ENCODE results near the gene LYAR. TPM values are rescaled to one million over a fixed set of nuclear protein-coding genes. Genes with fewer than 3 reads are reported as not detected.
A peak's percentile ranks its signal among the peaks of the same experiment; 100 is the strongest.

LYAR gene
- polyA plus RNA-seq, 1 of the 3 experiments (the other 2 are of a cell fraction) = 11.2 TPM

GRCh38 chr4:4248029-4248884 lies 41.7 kb downstream of the LYAR start, which contains the start of gene TMEM128:
Gene TMEM128, minus strand, starts transcription at chr4:4248223. Its CDS starts 21 bp downstream, at chr4:4248202.
- ChIA-PET POLR2A (interaction anchor here (0.6 to 1.2 kb wide), 3 partner anchors 90 to 604 kb away, joined by 3 to 5 read pairs (median 3); no protein-coding TSS in a partner anchor), CTCF (interaction anchor here (0.7 to 4.1 kb wide), 7 partner anchors 12 to 240 kb away, joined by 3 to 43 read pairs (median 4); partner anchors contain the start of genes LYAR and ZBTB49)
- DNase-seq = peak; percentile 96
- Histone ChIP-seq H2AFZ (ENCODE audit: low read depth) (peak within 1 kb of the TSS; percentile 87), H3K79me2 (ENCODE audit: insufficient read depth) (peaks cover 12% of the 10 kb centered on the region; the same call in 1 of the 2 replicates), H3K9ac (peak within 1 kb of the TSS; percentile 95), H3K9me3 (no peaks in the 10 kb centered on the region), H3K9me2 (no peaks in the 10 kb centered on the region), H4K20me1 (ENCODE audit: insufficient read depth) (no peaks in the 10 kb centered on the region), H3K27me3 (ENCODE audit: insufficient read depth) (no peaks in the 10 kb centered on the region), H3K4me1 (ENCODE audit: control insufficient read depth in 1 of 2, insufficient read depth in 2 of 2, low read depth in 1 of 2, low read length in 1 of 2) (peaks cover 5 to 11% of the 10 kb centered on the region in 2 experiments), H3K4me3 (ENCODE audit: low read depth in 2 of 2, low read length in 1 of 2) (peak within 1 kb of the TSS; percentile 71 to 93), H3K27ac (ENCODE audit: low read depth in 2 of 2, low read length in 1 of 2) (peak within 1 kb of the TSS; percentile 91 to 98), H3K36me3 (replicated peaks in 1 of 2; ENCODE audit: control insufficient read depth in 1 of 2, insufficient read depth in 2 of 2, low read length in 1 of 2) (peaks cover 14 to 22% of the 10 kb centered on the region in 2 experiments), H3F3A (replicated peaks; ENCODE audit: insufficient read depth) (peaks cover 5% of the 10 kb centered on the region), H3K4me2 (peak within 1 kb of the TSS; percentile 77)
- 3% methylated on average over 27 of the region's 62 CpGs for WGBS (ENCODE audit: low lambda C conversion rate)
- TF ChIP-seq REST (IDR thresholded peaks at IDR 0.05; ENCODE audit: low read depth, low read length) (peak; percentile 58; the same call in 1 of the 2 replicates), IRF3 (IDR thresholded peaks at IDR 0.05; ENCODE audit: low read depth, low read length) (no peak), GATA2 (CRISPR knock-in tag; IDR thresholded peaks at IDR 0.05) (no peak), NFIC (IDR thresholded peaks at IDR 0.05; ENCODE audit: borderline replicate concordance) (no peak), EZH2phosphoT487 (IDR thresholded peaks at IDR 0.05; ENCODE audit: borderline replicate concordance, low read depth) (no peak), MXI1 (IDR thresholded peaks at IDR 0.05; ENCODE audit: low read depth, low read length) (peak; percentile 68), POLR2AphosphoS5 (IDR thresholded peaks at IDR 0.05; ENCODE audit: low read depth, low read length) (peak; percentile 97), FOXJ3 (CRISPR knock-in tag; IDR thresholded peaks at IDR 0.05) (0 out of 2 replicates have a peak, but pooled peaks have one; percentile 35), NRF1 (IDR thresholded peaks at IDR 0.05; ENCODE audit: low read depth, low read length) (no peak), CHD2 (IDR thresholded peaks at IDR 0.05; ENCODE audit: low read length, partially characterized antibody) (peak; percentile 34), ELF1 (IDR thresholded peaks at IDR 0.05) (peak; percentile 72), GABPA (IDR thresholded peaks at IDR 0.05; ENCODE audit: low read depth) (peak; percentile 94), MEF2A (IDR thresholded peaks at IDR 0.05; ENCODE audit: borderline replicate concordance, low read depth) (no peak), RXRA (IDR thresholded peaks at IDR 0.05; ENCODE audit: borderline replicate concordance, low read depth) (no peak), SMC3 (IDR thresholded peaks at IDR 0.05; ENCODE audit: low read depth, low read length) (no peak), FOSL2 (IDR thresholded peaks at IDR 0.05; ENCODE audit: borderline replicate concordance, low read depth) (no peak), CTCF (IDR thresholded peaks at IDR 0.05) (peak; percentile 48), TAF1 (IDR thresholded peaks at IDR 0.05; ENCODE audit: borderline replicate concordance, low read depth, low read length) (peak; percentile 96), RCOR1 (IDR thresholded peaks at IDR 0.05; ENCODE audit: low read length) (0 out of 2 replicates have a peak, but pooled peaks have one; percentile 10), USF1 (IDR thresholded peaks at IDR 0.05; ENCODE audit: borderline replicate concordance, low read depth) (no peak), ZBTB33 (IDR thresholded peaks at IDR 0.05; ENCODE audit: borderline replicate concordance, low read depth) (0 out of 2 replicates have a peak, but pooled peaks have one; percentile 16)

Measured in SK-N-SH (cell line).